Fibroblast of lung (primary cell): ENCODE data around the gene MAGEA6.
"Not testable (repeated sequence)": the region's sequence is repeated elsewhere in the genome, so short reads cannot be mapped to it uniquely, and the experiment has no call there.

Experiments used
- EZH2 ChIP-seq: IDR thresholded peaks from 2 replicates; pipeline ENCODE4 v1.5.1; 2012; ENCODE audit warnings: low read length, control low read depth, mild to moderate bottlenecking; ENCODE audit errors: missing control alignments
- TF ChIP-seq, protein P1 (sequence below), 2 donors: IDR thresholded peaks in 1 of 2; conservative IDR thresholded peaks in 1 of 2; 1 replicate in 1 of 2; 2 replicates in 1 of 2; pipeline ENCODE4 v1.5.1; 2011 to 2012; ENCODE audit warnings: low read length in 2 of 2, control low read depth in 1 of 2, inconsistent platforms in 1 of 2, low read depth in 1 of 2, mild to moderate bottlenecking in 1 of 2

DNA sequence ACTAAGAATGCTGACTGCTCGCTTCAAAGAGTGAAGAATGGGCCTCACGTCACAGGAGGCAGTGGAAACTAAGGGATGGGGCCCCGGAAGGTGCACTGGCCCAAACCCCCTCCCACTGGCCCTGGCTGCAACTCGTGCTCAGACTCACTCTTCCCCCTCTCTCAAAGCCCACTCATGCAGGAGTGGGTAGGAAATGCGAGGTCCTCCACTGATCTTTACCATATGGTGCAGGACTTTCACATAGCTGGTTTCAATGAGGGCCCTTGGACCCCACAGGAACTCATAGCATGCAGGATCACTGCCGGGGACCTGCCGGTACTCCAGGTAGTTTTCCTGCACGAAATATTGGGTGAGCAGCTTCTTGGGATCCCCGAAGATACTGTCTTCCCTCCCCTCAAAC, 2.9 kb downstream of the MAGEA6 start:
- TF ChIP-seq, protein P1, sequence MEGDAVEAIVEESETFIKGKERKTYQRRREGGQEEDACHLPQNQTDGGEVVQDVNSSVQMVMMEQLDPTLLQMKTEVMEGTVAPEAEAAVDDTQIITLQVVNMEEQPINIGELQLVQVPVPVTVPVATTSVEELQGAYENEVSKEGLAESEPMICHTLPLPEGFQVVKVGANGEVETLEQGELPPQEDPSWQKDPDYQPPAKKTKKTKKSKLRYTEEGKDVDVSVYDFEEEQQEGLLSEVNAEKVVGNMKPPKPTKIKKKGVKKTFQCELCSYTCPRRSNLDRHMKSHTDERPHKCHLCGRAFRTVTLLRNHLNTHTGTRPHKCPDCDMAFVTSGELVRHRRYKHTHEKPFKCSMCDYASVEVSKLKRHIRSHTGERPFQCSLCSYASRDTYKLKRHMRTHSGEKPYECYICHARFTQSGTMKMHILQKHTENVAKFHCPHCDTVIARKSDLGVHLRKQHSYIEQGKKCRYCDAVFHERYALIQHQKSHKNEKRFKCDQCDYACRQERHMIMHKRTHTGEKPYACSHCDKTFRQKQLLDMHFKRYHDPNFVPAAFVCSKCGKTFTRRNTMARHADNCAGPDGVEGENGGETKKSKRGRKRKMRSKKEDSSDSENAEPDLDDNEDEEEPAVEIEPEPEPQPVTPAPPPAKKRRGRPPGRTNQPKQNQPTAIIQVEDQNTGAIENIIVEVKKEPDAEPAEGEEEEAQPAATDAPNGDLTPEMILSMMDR (conservative IDR thresholded peaks at IDR 0.05 in 1 of 2, IDR thresholded peaks at IDR 0.05 in 1 of 2; ENCODE audit: low read depth in 1 of 2, low read length in 2 of 2), result not testable (repeated sequence)
- TF ChIP-seq EZH2, result not testable (repeated sequence)
